OCI-LY3 (cell line): ENCODE data around the gene PLA2G1B.

ENCODE experiments used
- H2AFZ ChIP-seq: fragments of 200-600, 300-600 bp; shearing (Covaris generic); 2 replicates; pipeline ENCODE4 v1.6.0; 2014; ENCODE audit warnings: antibody characterized with exemption, low read depth, low read length
- H3K27ac ChIP-seq: fragments of 200-600, 300-600 bp; sonication (generic); 2 replicates; pipeline ENCODE4 v1.5.1; 2014; ENCODE audit warnings: mild to moderate bottlenecking, low read length, moderate library complexity, mixed read lengths
- H3K27me3 ChIP-seq: fragments of 200-600, 300-600 bp; sonication (generic); 2 replicates; pipeline ENCODE4 v1.6.1; 2014; ENCODE audit warnings: low read depth, low read length, mixed read lengths
- H3K36me3 ChIP-seq: fragments of 200-600, 300-600 bp; sonication (generic); replicated peaks from 2 replicates; pipeline ENCODE3; 2014; ENCODE audit warnings: low read depth, low read length, mixed read lengths
- H3K4me1 ChIP-seq: fragments of 300-600, 200-600 bp; sonication (generic); 2 replicates; pipeline ENCODE4 v1.6.1; 2014; ENCODE audit warnings: low read length, mixed read lengths
- H3K4me2 ChIP-seq: fragments of 200-600, 300-600 bp; sonication (generic); 2 replicates; pipeline ENCODE4 v1.6.1; 2014; ENCODE audit warnings: low read length, mixed read lengths
- H3K4me3 ChIP-seq: fragments of 300-600, 200-600 bp; sonication (generic); 2 replicates; pipeline ENCODE4 v1.5.1; 2014; ENCODE audit warnings: antibody characterized with exemption, mild to moderate bottlenecking, low read length, moderate library complexity
- H3K79me2 ChIP-seq: fragments of 300-600, 200-600 bp; shearing (Covaris generic); 2 replicates; pipeline ENCODE4 v1.6.1; 2014; ENCODE audit warnings: mild to moderate bottlenecking, low read length, mixed read lengths
- H3K9ac ChIP-seq: fragments of 300-600, 200-600 bp; shearing (Covaris generic); 2 replicates; pipeline ENCODE4 v1.6.0; 2014; ENCODE audit warnings: mild to moderate bottlenecking, low read length, moderate library complexity
- H3K9me3 ChIP-seq: fragments of 200-600, 300-600 bp; shearing (Covaris generic); 2 replicates; pipeline ENCODE4 v1.6.1; 2014; ENCODE audit warnings: low read length, mixed read lengths; ENCODE audit not compliant: insufficient read depth
- H4K20me1 ChIP-seq: fragments of 200-600, 300-600 bp; sonication (generic); 2 replicates; pipeline ENCODE4 v1.6.1; 2016; ENCODE audit warnings: low read length, mixed read lengths; ENCODE audit not compliant: insufficient read depth
- EZH2phosphoT487 ChIP-seq: fragments of 200-600 bp; shearing (Covaris generic); IDR thresholded peaks from 2 replicates; pipeline ENCODE4 v1.6.1; 2018; ENCODE audit warnings: antibody characterized with exemption, mixed run types, low read depth
- TF ChIP-seq, protein P1 (sequence below): fragments of 200-600, 300-600 bp; sonication (generic); IDR thresholded peaks from 2 replicates; pipeline ENCODE4 v1.5.1; 2014; ENCODE audit warnings: antibody characterized with exemption, low read length, low read depth

Gene PLA2G1B

DNA sequence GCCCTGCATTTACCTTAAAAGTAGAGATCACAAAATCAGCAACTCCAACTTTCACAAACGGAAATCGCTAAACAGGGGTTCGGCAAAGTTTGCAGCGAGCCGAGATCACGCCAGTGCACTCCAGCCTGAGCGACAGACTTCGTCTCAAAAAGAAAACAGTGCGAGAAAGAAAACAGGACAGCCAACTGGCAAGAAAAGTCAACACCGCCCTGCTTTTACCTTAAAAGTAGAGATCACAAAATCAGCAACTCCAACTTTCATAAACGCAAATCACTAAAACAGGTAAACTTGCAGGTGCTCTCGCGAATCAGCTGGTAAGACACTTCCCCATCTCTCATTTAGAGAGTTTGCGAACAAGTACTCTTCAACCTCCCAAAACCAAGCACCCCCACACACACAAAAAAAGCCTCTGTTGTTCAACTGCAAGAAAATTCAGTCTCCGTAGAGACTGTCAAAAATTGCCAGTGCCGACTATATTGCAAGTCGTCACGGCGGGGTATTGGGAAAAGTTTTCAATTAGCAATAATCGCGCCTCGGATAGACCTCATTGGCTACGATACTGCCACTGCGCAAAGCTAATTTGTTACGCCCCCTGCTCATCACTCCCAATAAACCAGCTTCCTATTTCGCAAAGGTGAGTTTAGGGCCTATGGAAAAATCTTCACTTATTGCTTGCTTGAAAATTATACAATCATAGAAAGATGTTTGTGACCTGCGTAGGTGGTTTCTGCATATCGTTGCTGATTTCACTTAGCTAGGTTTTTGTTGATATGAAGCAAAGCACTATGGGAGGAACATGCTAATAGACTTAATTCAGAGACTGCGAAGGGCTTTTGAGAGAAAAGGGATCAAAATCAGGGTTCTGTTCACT is 34.7 kb downstream of the PLA2G1B start, which contains the start of gene RNU4-1:
Gene RNU4-1, minus strand, starts transcription at position 577 of the 871 bp plus-strand sequence.
- Histone ChIP-seq H3K79me2 (no peaks in the 10 kb centered on the region), H3K4me3 (peak within 1 kb of the TSS; percentile 75), H3K4me2 (peak within 1 kb of the TSS; percentile 72), H3K36me3 (no peaks in the 10 kb centered on the region), H2AFZ (peak within 1 kb of the TSS; percentile 75), H4K20me1 (no peaks in the 10 kb centered on the region), H3K27ac (peak within 1 kb of the TSS; percentile 87), H3K9ac (peak within 1 kb of the TSS; percentile 79), H3K4me1 (peaks cover 13% of the 10 kb centered on the region), H3K9me3 (no peaks in the 10 kb centered on the region), H3K27me3 (no peaks in the 10 kb centered on the region)
- no peak for TF ChIP-seq EZH2phosphoT487

DNA sequence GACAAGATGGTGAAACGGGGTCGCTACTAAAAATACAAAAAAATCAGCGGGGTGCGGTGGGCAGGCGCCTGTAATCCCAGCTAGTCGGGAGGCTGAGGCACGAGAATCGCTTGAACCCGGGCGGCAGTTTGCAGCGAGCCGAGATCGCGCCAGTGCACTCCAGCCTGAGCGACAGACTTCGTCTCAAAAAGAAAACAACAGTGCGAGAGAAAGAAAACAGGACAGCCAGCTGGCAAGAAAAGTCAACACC is 35.2 kb downstream of the PLA2G1B start:
- Histone ChIP-seq H3K27me3 (no peaks in the 10 kb centered on the region), H4K20me1 (no peaks in the 10 kb centered on the region), H3K27ac (peak overlapping the region; percentile 87), H3K4me1 (peaks cover 13% of the 10 kb centered on the region), H3K36me3 (no peaks in the 10 kb centered on the region), H2AFZ (no peak overlapping the region), H3K4me3 (peak overlapping the region; percentile 75), H3K79me2 (no peaks in the 10 kb centered on the region), H3K4me2 (peak overlapping the region; percentile 72), H3K9me3 (no peaks in the 10 kb centered on the region), H3K9ac (peak overlapping the region; percentile 79)
- no peak for TF ChIP-seq EZH2phosphoT487
- TF ChIP-seq, protein P1, sequence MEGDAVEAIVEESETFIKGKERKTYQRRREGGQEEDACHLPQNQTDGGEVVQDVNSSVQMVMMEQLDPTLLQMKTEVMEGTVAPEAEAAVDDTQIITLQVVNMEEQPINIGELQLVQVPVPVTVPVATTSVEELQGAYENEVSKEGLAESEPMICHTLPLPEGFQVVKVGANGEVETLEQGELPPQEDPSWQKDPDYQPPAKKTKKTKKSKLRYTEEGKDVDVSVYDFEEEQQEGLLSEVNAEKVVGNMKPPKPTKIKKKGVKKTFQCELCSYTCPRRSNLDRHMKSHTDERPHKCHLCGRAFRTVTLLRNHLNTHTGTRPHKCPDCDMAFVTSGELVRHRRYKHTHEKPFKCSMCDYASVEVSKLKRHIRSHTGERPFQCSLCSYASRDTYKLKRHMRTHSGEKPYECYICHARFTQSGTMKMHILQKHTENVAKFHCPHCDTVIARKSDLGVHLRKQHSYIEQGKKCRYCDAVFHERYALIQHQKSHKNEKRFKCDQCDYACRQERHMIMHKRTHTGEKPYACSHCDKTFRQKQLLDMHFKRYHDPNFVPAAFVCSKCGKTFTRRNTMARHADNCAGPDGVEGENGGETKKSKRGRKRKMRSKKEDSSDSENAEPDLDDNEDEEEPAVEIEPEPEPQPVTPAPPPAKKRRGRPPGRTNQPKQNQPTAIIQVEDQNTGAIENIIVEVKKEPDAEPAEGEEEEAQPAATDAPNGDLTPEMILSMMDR, result no peak

DNA sequence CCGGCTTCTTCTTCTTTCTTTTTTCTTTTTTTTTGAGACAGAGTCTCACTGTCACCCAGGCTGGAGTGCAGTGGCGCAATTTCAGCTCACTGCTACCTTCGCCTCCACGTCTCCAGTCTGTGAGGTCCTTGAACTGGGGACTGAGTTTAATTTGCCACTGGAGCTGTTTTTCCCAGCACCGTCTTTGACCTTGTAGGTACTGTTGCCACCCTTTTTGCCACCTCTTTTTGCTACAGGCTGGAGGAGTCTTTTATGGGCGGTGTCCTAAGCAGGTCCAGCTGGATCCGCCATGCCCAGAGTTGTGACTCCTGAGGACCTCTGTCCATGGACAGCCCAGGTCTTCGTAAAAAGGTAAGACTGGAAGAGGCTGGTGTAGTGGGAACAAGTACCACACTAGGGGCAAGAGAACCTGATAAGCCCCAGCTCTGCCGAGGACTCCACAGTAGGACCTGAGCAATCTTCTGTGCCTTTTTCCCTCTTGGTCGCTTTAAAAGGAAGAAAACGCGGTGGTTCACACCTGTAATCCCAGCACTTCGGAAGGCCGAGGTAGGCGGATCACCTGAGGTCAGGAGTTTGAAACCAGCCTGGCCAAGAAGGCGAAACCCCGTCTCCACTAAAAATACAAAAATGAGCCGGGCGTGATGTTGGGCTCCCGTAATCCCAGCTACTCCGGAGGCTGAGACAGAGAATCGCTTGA is 36.8 kb downstream of the PLA2G1B start:
- Histone ChIP-seq H3K4me2 (peak overlapping the region; percentile 72), H3K79me2 (no peaks in the 10 kb centered on the region), H3K4me1 (peaks cover 13% of the 10 kb centered on the region), H3K27ac (peak overlapping the region; percentile 87), H3K9me3 (no peaks in the 10 kb centered on the region), H2AFZ (no peak overlapping the region), H3K4me3 (peak overlapping the region; percentile 75), H3K27me3 (no peaks in the 10 kb centered on the region), H4K20me1 (no peaks in the 10 kb centered on the region), H3K9ac (peak overlapping the region; percentile 37), H3K36me3 (no peaks in the 10 kb centered on the region)
- TF ChIP-seq, protein P1, result no peak
- no peak for TF ChIP-seq EZH2phosphoT487

DNA sequence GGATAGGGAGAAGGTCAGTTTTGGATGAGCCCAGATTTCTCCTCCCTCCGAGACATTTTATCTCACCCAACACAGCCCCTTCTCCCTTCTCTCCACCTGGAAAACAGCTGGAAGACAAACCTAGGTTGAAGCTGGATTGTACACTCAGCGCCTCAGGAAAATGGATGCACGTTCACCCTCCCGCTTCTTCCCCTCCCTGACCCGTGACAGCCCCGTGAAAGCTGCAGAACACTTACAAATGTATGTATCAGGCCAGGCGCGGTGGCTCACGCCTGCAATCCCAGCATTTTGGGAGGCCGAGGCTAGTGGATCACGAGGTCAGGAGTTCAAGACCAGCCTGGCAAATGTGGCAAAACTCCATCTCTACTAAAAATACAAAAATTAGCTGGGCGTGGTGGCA is 40.1 kb downstream of the PLA2G1B start:
- no peak overlapping the region for H3K4me2 ChIP-seq
- H3K79me2 ChIP-seq, result no peaks in the 10 kb centered on the region
- peaks cover 6% of the 10 kb centered on the region for H3K4me1 ChIP-seq
- no peaks in the 10 kb centered on the region for H3K36me3 ChIP-seq
- H3K27ac ChIP-seq, result no peak overlapping the region
- no peaks in the 10 kb centered on the region for H3K27me3 ChIP-seq
- H4K20me1 ChIP-seq, result no peaks in the 10 kb centered on the region
- no peaks in the 10 kb centered on the region for H3K9me3 ChIP-seq
- no peak overlapping the region for H2AFZ ChIP-seq
- no peak overlapping the region for H3K4me3 ChIP-seq
- H3K9ac ChIP-seq, result no peak overlapping the region
- TF ChIP-seq EZH2phosphoT487, result no peak
- TF ChIP-seq, protein P1, result no peak
